HL-60 (cell line): ENCODE results near the gene TM4SF1.

Source experiments
- GABPA ChIP-seq: IDR thresholded peaks from 2 replicates; pipeline ENCODE4 v1.6.1; 2012; ENCODE audit warnings: low read depth
- POLR2AphosphoS5 ChIP-seq: IDR thresholded peaks from 2 replicates; pipeline ENCODE4 v1.6.1; 2012; ENCODE audit warnings: low read depth
- TF ChIP-seq, protein P1 (sequence below): IDR thresholded peaks from one replicate; pipeline ENCODE4 v1.5.1; 2011; ENCODE audit warnings: low read length, control low read depth, inconsistent platforms; ENCODE audit not compliant: insufficient read depth
- TF ChIP-seq, protein P2 (sequence below): IDR thresholded peaks from 2 replicates; pipeline ENCODE4 v1.6.1; 2012; ENCODE audit warnings: low read depth; ENCODE audit not compliant: insufficient replicate concordance

DNA sequence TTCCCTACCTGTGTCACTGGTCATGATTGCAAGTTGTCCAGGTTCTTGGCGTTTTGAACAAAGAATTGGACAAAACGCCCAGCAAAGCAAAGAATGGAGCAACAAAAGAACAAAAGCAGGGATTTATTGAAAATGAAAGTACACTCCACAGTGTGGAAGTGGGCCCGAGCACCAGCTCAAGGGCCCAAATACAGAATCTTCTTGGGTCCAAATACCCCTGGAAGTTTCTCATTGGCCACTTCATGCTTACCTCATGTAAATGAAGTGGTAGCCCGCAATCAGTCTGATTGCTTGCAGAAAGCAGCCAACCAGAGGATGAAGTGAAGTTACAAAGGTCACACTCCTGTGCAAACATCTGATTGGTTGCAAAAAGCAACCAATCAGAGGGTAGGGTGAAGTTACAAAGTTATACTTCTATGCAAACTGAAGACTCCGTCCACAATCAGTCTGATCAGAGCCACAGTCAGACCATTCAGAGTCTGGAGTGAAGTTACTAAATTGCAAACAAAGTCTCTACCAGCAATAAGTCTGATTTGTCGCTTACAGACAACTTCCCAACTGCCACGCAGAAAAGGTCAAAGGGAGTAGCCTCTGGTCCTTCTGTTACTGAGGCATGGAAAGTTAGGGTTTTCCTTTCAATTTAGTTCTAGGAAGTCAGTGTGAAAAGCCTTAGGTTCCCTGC, 8.3 kb upstream of the TM4SF1 start:
- TF ChIP-seq, protein P1, sequence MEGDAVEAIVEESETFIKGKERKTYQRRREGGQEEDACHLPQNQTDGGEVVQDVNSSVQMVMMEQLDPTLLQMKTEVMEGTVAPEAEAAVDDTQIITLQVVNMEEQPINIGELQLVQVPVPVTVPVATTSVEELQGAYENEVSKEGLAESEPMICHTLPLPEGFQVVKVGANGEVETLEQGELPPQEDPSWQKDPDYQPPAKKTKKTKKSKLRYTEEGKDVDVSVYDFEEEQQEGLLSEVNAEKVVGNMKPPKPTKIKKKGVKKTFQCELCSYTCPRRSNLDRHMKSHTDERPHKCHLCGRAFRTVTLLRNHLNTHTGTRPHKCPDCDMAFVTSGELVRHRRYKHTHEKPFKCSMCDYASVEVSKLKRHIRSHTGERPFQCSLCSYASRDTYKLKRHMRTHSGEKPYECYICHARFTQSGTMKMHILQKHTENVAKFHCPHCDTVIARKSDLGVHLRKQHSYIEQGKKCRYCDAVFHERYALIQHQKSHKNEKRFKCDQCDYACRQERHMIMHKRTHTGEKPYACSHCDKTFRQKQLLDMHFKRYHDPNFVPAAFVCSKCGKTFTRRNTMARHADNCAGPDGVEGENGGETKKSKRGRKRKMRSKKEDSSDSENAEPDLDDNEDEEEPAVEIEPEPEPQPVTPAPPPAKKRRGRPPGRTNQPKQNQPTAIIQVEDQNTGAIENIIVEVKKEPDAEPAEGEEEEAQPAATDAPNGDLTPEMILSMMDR: no peak
- TF ChIP-seq POLR2AphosphoS5 (no peak), GABPA (no peak)
- TF ChIP-seq, protein P2, sequence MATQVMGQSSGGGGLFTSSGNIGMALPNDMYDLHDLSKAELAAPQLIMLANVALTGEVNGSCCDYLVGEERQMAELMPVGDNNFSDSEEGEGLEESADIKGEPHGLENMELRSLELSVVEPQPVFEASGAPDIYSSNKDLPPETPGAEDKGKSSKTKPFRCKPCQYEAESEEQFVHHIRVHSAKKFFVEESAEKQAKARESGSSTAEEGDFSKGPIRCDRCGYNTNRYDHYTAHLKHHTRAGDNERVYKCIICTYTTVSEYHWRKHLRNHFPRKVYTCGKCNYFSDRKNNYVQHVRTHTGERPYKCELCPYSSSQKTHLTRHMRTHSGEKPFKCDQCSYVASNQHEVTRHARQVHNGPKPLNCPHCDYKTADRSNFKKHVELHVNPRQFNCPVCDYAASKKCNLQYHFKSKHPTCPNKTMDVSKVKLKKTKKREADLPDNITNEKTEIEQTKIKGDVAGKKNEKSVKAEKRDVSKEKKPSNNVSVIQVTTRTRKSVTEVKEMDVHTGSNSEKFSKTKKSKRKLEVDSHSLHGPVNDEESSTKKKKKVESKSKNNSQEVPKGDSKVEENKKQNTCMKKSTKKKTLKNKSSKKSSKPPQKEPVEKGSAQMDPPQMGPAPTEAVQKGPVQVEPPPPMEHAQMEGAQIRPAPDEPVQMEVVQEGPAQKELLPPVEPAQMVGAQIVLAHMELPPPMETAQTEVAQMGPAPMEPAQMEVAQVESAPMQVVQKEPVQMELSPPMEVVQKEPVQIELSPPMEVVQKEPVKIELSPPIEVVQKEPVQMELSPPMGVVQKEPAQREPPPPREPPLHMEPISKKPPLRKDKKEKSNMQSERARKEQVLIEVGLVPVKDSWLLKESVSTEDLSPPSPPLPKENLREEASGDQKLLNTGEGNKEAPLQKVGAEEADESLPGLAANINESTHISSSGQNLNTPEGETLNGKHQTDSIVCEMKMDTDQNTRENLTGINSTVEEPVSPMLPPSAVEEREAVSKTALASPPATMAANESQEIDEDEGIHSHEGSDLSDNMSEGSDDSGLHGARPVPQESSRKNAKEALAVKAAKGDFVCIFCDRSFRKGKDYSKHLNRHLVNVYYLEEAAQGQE: no peak
